CD4-positive, alpha-beta T cell treated with Interleukin-17A for 1 hour (primary cell): Measurements from ENCODE around the gene YIF1A.
"Not testable (repeated sequence)": the region's sequence is repeated elsewhere in the genome, so short reads cannot be mapped to it uniquely, and the experiment has no call there.

Source experiments
- DNase-seq: peaks from one replicate; pipeline ENCODE4 v3.0.0-alpha.2; 2020

Gene YIF1A

GRCh38 chr11:66326261-66327111, 37.5 kb upstream of the YIF1A start:
- DNase-seq: peak; percentile 34

- no peak for DNase-seq
Measured at GRCh38 chr11:66325263-66325671, 36.3 kb upstream of the YIF1A start.

- DNase-seq: no peak
Measured at GRCh38 chr11:66324664-66325063, 35.7 kb upstream of the YIF1A start.

- DNase-seq: no peak
Measured at GRCh38 chr11:66323684-66324083, 34.7 kb upstream of the YIF1A start.

- DNase-seq: no peak
Measured at GRCh38 chr11:66322732-66323427, 33.9 kb upstream of the YIF1A start.

- no peak for DNase-seq
Measured at GRCh38 chr11:66321606-66322005, 32.7 kb upstream of the YIF1A start.

GRCh38 chr11:66320748-66321147, 31.8 kb upstream of the YIF1A start:
- DNase-seq: not testable (repeated sequence)

GRCh38 chr11:66320289-66320688, 31.3 kb upstream of the YIF1A start:
- not testable (repeated sequence) for DNase-seq

- DNase-seq: no peak
Measured at GRCh38 chr11:66318600-66318970, 29.6 kb upstream of the YIF1A start.

GRCh38 chr11:66317723-66318599, 29.0 kb upstream of the YIF1A start:
- peak; percentile 75 for DNase-seq

- DNase-seq: peak; percentile 45
Measured at GRCh38 chr11:66317322-66317722, 28.4 kb upstream of the YIF1A start.

GRCh38 chr11:66316849-66317251, 27.9 kb upstream of the YIF1A start, which contains the start of gene CD248:
Gene CD248 (minus strand): TSS chr11:66317044. CDS start chr11:66317027, 17 bp downstream.
- no peak for DNase-seq

- DNase-seq: no peak
Measured at GRCh38 chr11:66315921-66316811, 27.2 kb upstream of the YIF1A start.

- no peak for DNase-seq
Measured at GRCh38 chr11:66315498-66315885, 26.5 kb upstream of the YIF1A start.

- no peak for DNase-seq
Measured at GRCh38 chr11:66314561-66315497, 25.9 kb upstream of the YIF1A start.

GRCh38 chr11:66314186-66314501, 25.2 kb upstream of the YIF1A start:
- no peak for DNase-seq

GRCh38 chr11:66313321-66314185, 24.6 kb upstream of the YIF1A start:
- DNase-seq: no peak

- DNase-seq: peak; percentile 99
Measured at GRCh38 chr11:66312549-66313320, 23.8 kb upstream of the YIF1A start.

- DNase-seq: peak; percentile 99
Measured at GRCh38 chr11:66311965-66312548, 23.1 kb upstream of the YIF1A start.
